Keratinocyte (primary cell): Measurements from ENCODE around the gene NEB.

Experiments used
- CTCF ChIP-seq, 3 experiments: IDR thresholded peaks in 1 of 3; conservative IDR thresholded peaks in 1 of 3; optimal IDR thresholded peaks in 1 of 3; 2 replicates in 2 of 3; 3 replicates in 1 of 3; pipeline versions ENCODE3 to v1.5.1; 2011; ENCODE audit warnings: low read length in 3 of 3, mild to moderate bottlenecking in 3 of 3, moderate library complexity in 2 of 3, control low read depth in 1 of 3, inconsistent platforms in 1 of 3; ENCODE audit not compliant: insufficient read depth in 2 of 3; ENCODE audit errors: extremely low read depth in 1 of 3
- EZH2 ChIP-seq: IDR thresholded peaks from one replicate; pipeline ENCODE4 v1.6.1; 2012; ENCODE audit warnings: inconsistent platforms, mild to moderate bottlenecking, low read length, moderate library complexity

DNA sequence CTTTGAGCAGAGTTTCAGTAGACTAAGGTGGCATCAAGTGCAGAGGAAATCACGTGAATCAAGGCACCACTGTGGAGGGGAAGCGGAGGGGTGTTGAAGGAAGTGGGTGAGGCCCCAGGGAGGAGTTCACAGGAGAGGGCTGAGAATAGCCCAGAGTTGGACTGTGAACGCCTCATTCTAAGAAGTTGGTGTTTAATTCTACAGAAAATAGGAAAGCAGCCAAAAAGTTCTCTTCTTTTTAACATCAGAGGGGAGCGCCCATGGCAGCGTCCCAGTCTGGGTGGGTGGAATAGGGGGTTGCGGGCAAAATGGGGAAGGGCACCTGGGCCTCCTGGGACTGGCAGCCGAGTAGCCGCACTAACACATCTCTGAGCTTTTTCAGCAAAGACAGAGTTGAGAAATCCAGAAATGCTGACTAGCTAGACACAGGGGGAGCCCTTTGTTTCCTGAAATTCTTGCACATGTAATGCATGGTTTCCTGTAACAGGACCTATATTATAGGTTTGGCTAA, 97.0 kb downstream of the NEB start:
- TF ChIP-seq CTCF (optimal IDR thresholded peaks at IDR 0.05 in 1 of 3, IDR thresholded peaks at IDR 0.05 in 1 of 3, conservative IDR thresholded peaks at IDR 0.05 in 1 of 3; ENCODE audit: extremely low read depth in 1 of 3, insufficient read depth in 2 of 3, low read length in 3 of 3) (no peak), EZH2 (no peak)
